Endothelial cell of umbilical vein (primary cell): ENCODE measurements around the gene KRT1. TPM values are rescaled to one million over a fixed set of nuclear protein-coding genes. Genes with fewer than 3 reads are reported as not detected.

Source experiments
- BruUV-seq: library from RNA; stranded (reverse); fragments of 400-500 nt; replicated peaks from 2 replicates; lab custom pipeline; 2021; lab: Mats Ljungman, UMichigan
- CTCF ChIA-PET: fragments of 300-600, 350-600 bp; sonication (Branson Sonifier 250); formaldehyde crosslinking; loops from one replicate; lab custom pipeline; 2021; ENCODE audit warnings: antibody characterized with exemption, inconsistent platforms; lab: Charles Lee
- POLR2A ChIA-PET: fragments of 300-600, 350-600 bp; sonication (Branson Sonifier 250); formaldehyde crosslinking; loops from one replicate; lab custom pipeline; 2021; ENCODE audit warnings: antibody characterized with exemption, inconsistent platforms; lab: Charles Lee
- DNase-seq: peaks from one replicate; pipeline ENCODE4 v3.0.0-alpha.2; 2011; ENCODE audit warnings: low read depth, low spot score
- FAIRE-seq: peaks from 2 replicates; lab custom pipeline; 2011; peaks lifted over from hg19 to GRCh38; lab: Jason Lieb, UNC
- H2AFZ ChIP-seq: 2 replicates; pipeline ENCODE4 v1.6.0; 2012; ENCODE audit warnings: low read depth, low read length, control low read depth, inconsistent platforms
- H3K27ac ChIP-seq: 2 replicates; pipeline ENCODE4 v1.5.1; 2011; ENCODE audit warnings: low read depth, mild to moderate bottlenecking, control low read depth, low read length, moderate library complexity; ENCODE audit not compliant: insufficient read depth
- H3K27me3 ChIP-seq, 2 experiments: 2 replicates each; pipeline versions ENCODE4 v1.6.0 to v1.6.1; 2011; ENCODE audit warnings: low read length in 2 of 2, mixed read lengths in 1 of 2; ENCODE audit not compliant: control insufficient read depth in 2 of 2, insufficient read depth in 2 of 2
- H3K36me3 ChIP-seq, 2 experiments: 2 replicates in 1 of 2; 3 replicates in 1 of 2; pipeline ENCODE4 v1.5.1; 2011; ENCODE audit warnings: low read length in 2 of 2, mild to moderate bottlenecking in 1 of 2, moderate library complexity in 1 of 2; ENCODE audit not compliant: control insufficient read depth in 2 of 2, insufficient read depth in 2 of 2; ENCODE audit errors: extremely low read depth in 1 of 2
- H3K4me1 ChIP-seq: 3 replicates; pipeline ENCODE4 v1.5.1; 2011; ENCODE audit warnings: mild to moderate bottlenecking, low read length; ENCODE audit not compliant: control insufficient read depth, insufficient read depth; ENCODE audit errors: extremely low read depth
- H3K4me2 ChIP-seq: 2 replicates; pipeline ENCODE4 v1.6.1; 2011; ENCODE audit warnings: low read length, control low read depth, mixed read lengths; ENCODE audit not compliant: insufficient read depth
- H3K4me3 ChIP-seq, 3 experiments: fragments of 200-600 bp in 1 of 3; sonication (generic), shearing (Covaris generic) in 1 of 3; replicated peaks in 1 of 3; 2 replicates each; pipeline ENCODE4 v1.5.1; 2011 to 2016; ENCODE audit warnings: control low read depth in 3 of 3, low read length in 3 of 3, mild to moderate bottlenecking in 2 of 3, inconsistent platforms in 1 of 3, low read depth in 1 of 3, moderate library complexity in 1 of 3; ENCODE audit not compliant: insufficient read depth in 1 of 3
- H3K79me2 ChIP-seq: 2 replicates; pipeline ENCODE4 v1.6.0; 2012; ENCODE audit warnings: low read length, inconsistent platforms; ENCODE audit not compliant: control insufficient read depth, insufficient read depth
- H3K9ac ChIP-seq: replicated peaks from 2 replicates; pipeline ENCODE3; 2011; ENCODE audit warnings: low read length, control low read depth; ENCODE audit not compliant: insufficient read depth; ENCODE audit errors: extremely low read depth
- H3K9me1 ChIP-seq: replicated peaks from 3 replicates; pipeline ENCODE4 v1.6.0; 2011; ENCODE audit warnings: mild to moderate bottlenecking, low read length; ENCODE audit not compliant: control insufficient read depth, insufficient read depth; ENCODE audit errors: extremely low read depth
- H3K9me3 ChIP-seq: replicated peaks from 2 replicates; pipeline ENCODE4 v1.5.1; 2012; ENCODE audit warnings: low read length, inconsistent platforms; ENCODE audit not compliant: control insufficient read depth, insufficient read depth
- H4K20me1 ChIP-seq: replicated peaks from 2 replicates; pipeline ENCODE3; 2011; ENCODE audit warnings: mild to moderate bottlenecking, low read length; ENCODE audit not compliant: control insufficient read depth, insufficient read depth; ENCODE audit errors: extremely low read depth
- CTCF ChIP-seq, 2 donors: IDR thresholded peaks; 1 replicate in 1 of 2; 2 replicates in 1 of 2; pipeline ENCODE4 v1.5.1; 2011; ENCODE audit warnings: low read length in 2 of 2, mild to moderate bottlenecking in 2 of 2, moderate library complexity in 2 of 2, control low read depth in 1 of 2, inconsistent platforms in 1 of 2, low read depth in 1 of 2; ENCODE audit not compliant: insufficient read depth in 1 of 2; ENCODE audit errors: extremely low read depth in 1 of 2
- EZH2 ChIP-seq: IDR thresholded peaks from 2 replicates; pipeline ENCODE4 v1.6.1; 2012; ENCODE audit warnings: borderline replicate concordance, low read depth, mild to moderate bottlenecking, moderate library complexity, low read length, inconsistent platforms; ENCODE audit not compliant: severe bottlenecking
- FOS ChIP-seq: IDR thresholded peaks from 2 replicates; pipeline ENCODE4 v1.6.1; 2011; ENCODE audit warnings: mild to moderate bottlenecking, low read length, moderate library complexity, borderline replicate concordance; ENCODE audit not compliant: insufficient read depth
- GATA2 ChIP-seq: IDR thresholded peaks from 2 replicates; pipeline ENCODE4 v1.7.0; 2011; ENCODE audit warnings: low read depth, mild to moderate bottlenecking, moderate library complexity, mixed read lengths, low read length; ENCODE audit not compliant: insufficient read length, insufficient read depth
- JUN ChIP-seq: IDR thresholded peaks from 2 replicates; pipeline ENCODE4 v1.6.1; 2011; ENCODE audit warnings: borderline replicate concordance, low read depth; ENCODE audit not compliant: insufficient read length, insufficient read depth
- MAX ChIP-seq: IDR thresholded peaks from 2 replicates; pipeline ENCODE4 v1.6.1; 2011; ENCODE audit not compliant: insufficient read depth, insufficient read length
- MYC ChIP-seq: IDR thresholded peaks from one replicate; pipeline ENCODE4 v1.6.1; 2011; ENCODE audit warnings: mild to moderate bottlenecking, low read depth, low read length
- POLR2A ChIP-seq: IDR thresholded peaks from 2 replicates; pipeline ENCODE4 v1.6.1; 2012; ENCODE audit warnings: low read depth, mild to moderate bottlenecking, control low read depth, low read length
- POLR2AphosphoS5 ChIP-seq: IDR thresholded peaks from 2 replicates; pipeline ENCODE4 v1.6.1; 2012; ENCODE audit warnings: low read depth, mild to moderate bottlenecking, control low read depth, low read length, moderate library complexity; ENCODE audit not compliant: insufficient read depth
- dilution Hi-C: fragments of 300-500 bp; cut with MboI; formaldehyde crosslinking; loops from one replicate; pipeline ENCODE4 v1.15.0; 2019; ENCODE audit warnings: low sequenced_read_pairs; ENCODE audit not compliant: extremely low pct_ligation_motif_present
- intact Hi-C: fragments of 100-400 bp; cut with micrococcal nuclease; formaldehyde crosslinking; loops from one replicate; pipeline ENCODE4 v1.10.0; 2022
- polyA plus RNA-seq, 4 experiments: library from polyadenylated mRNA; depleted of rRNA in 3 of 4; stranded (reverse) in 3 of 4; unstranded in 1 of 4; fragments of >200 nt; gene quantifications; 2 replicates each; pipeline versions ENCODE4 v1.2.1 to v1.2.3, GENCODE V29; 2011 to 2012; ENCODE audit warnings: missing spikeins in 1 of 4
- total RNA-seq: library from RNA; stranded (reverse); gene quantifications from 2 replicates; pipeline ENCODE4 v1.2.3, GENCODE V29; 2021

Gene KRT1
- total and polyA plus RNA-seq, 2 donors (not counting 3 experiments of a cell fraction or from before 2014, with no cell fraction given): not detected

GRCh38 chr12:52695039-52695438 is 14.8 kb upstream of the KRT1 start:
- no TSS peak for BruUV-seq
- dilution Hi-C loops: no loop called here
- H3K36me3 ChIP-seq: no peaks in the 10 kb centered on the region
- no peaks in the 10 kb centered on the region for H3K9me3 ChIP-seq
- TF ChIP-seq MAX (no peak), POLR2AphosphoS5 (no peak), CTCF (IDR thresholded peaks at IDR 0.05; ENCODE audit: extremely low read depth in 1 of 2, insufficient read depth in 1 of 2, low read depth in 1 of 2, low read length in 2 of 2) (no peak)
- no peaks in the 10 kb centered on the region for H4K20me1 ChIP-seq
- no peak overlapping the region for H3K27ac ChIP-seq
- intact Hi-C loops: loop anchor here (10.0 kb wide), 1 partner anchor 170 kb away; no protein-coding TSS in a partner anchor
- no peak for FAIRE-seq
- DNase-seq: no peak
- POLR2A ChIA-PET: no interaction called here
- no peaks in the 10 kb centered on the region for H3K79me2 ChIP-seq
- no peaks in the 10 kb centered on the region for H3K4me1 ChIP-seq
- CTCF ChIA-PET: interaction anchor here (1.4 kb wide), 1 partner anchor 16 kb away, joined by 4 read pairs; no protein-coding TSS in a partner anchor
- peaks cover 19 to 32% of the 10 kb centered on the region in 2 experiments for H3K27me3 ChIP-seq
- H3K9ac ChIP-seq: no peak overlapping the region
- H3K4me3 ChIP-seq: no peak overlapping the region
- H3K9me1 ChIP-seq: no peaks in the 10 kb centered on the region
- no peak overlapping the region for H3K4me2 ChIP-seq
- no peak overlapping the region for H2AFZ ChIP-seq

- no TSS peak for BruUV-seq
- H3K9me1 ChIP-seq: no peaks in the 10 kb centered on the region
- no peaks in the 10 kb centered on the region for H4K20me1 ChIP-seq
- ChIA-PET CTCF (no interaction called here), POLR2A (no interaction called here)
- no peak overlapping the region for H3K9ac ChIP-seq
- H3K4me2 ChIP-seq: no peak overlapping the region
- dilution Hi-C loops (no loop called here), intact Hi-C loops (loop anchor here (5.0 to 10.0 kb wide), 2 partner anchors 171 to 288 kb away; no protein-coding TSS in a partner anchor)
- peaks cover 22 to 38% of the 10 kb centered on the region in 2 experiments for H3K27me3 ChIP-seq
- DNase-seq (no peak), FAIRE-seq (no peak)
- H3K27ac ChIP-seq: no peak overlapping the region
- no peaks in the 10 kb centered on the region for H3K9me3 ChIP-seq
- H3K4me1 ChIP-seq: no peaks in the 10 kb centered on the region
- TF ChIP-seq JUN: no peak
- TF ChIP-seq GATA2: no peak
- no peak for TF ChIP-seq MAX
- TF ChIP-seq MYC: no peak
- TF ChIP-seq POLR2A: no peak
- no peak for TF ChIP-seq POLR2AphosphoS5
- TF ChIP-seq EZH2: no peak
- no peak for TF ChIP-seq FOS
- TF ChIP-seq CTCF (IDR thresholded peaks at IDR 0.05; ENCODE audit: extremely low read depth in 1 of 2, insufficient read depth in 1 of 2, low read depth in 1 of 2, low read length in 2 of 2): no peak
- no peaks in the 10 kb centered on the region for H3K79me2 ChIP-seq
- no peak overlapping the region for H3K4me3 ChIP-seq
- H3K36me3 ChIP-seq: no peaks in the 10 kb centered on the region
- no peak overlapping the region for H2AFZ ChIP-seq
These were observed 13.9 kb upstream of the KRT1 start for GRCh38 chr12:52694151-52694550.
